Measurements from ENCODE around the gene SLC1A5. TPM values are rescaled to one million over a fixed set of nuclear protein-coding genes. Genes with fewer than 3 reads are reported as not detected.

The SLC1A5 gene
- total and polyA plus RNA-seq, 2 experiments from 2014 or later, result 103 to 272 TPM

DNA sequence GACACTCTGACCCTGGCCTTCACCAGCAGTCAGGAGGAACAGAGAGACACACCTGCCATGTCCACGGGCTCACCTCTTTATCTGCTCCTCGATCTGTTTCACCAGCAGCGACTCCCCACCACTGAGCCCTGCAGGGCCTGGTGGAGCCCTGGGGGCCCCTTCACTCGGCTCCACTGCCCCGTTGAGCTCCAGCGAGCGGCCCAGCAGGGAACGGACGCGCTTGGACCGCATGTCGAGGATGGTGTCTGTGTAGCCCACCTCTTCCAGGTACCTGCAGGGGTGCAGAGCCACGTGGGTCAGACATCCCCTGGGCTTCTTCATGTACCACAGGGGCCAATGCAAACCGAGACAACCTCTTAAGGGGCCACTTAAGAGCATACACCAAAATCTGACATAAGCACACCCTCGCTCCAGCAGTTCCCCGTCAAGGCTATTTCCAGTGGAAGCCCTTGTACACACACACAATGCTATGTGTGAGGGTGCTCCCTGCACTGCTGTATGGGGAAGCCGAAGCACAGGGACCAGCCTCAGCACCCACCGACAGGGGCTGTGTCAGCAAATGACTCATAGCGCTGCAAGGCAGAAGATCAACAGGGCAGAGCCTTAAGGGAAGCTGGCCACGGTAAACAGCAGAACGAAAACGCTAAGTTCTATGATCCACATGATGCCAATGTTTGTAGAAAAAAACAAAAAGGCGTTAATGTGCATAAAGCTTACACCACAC lies 55.3 kb downstream of the SLC1A5 start:
- Histone ChIP-seq H3F3A (replicated peaks; ENCODE audit: low read depth) (peaks cover 3% of the 10 kb centered on the region; the same call in 1 of the 2 replicates), H2AFZ (no peak overlapping the region), H3K79me2 (replicated peaks; ENCODE audit: insufficient read depth) (peaks cover 44% of the 10 kb centered on the region), H3K27me3 (ENCODE audit: insufficient read depth) (no peaks in the 10 kb centered on the region), H3K4me2 (no peak overlapping the region), H3K9me2 (ENCODE audit: insufficient read depth) (no peaks in the 10 kb centered on the region), H3K4me3 (no peak overlapping the region), H3K27ac (ENCODE audit: low read depth) (no peak overlapping the region; the same call in 1 of the 2 replicates), H3K4me1 (ENCODE audit: insufficient read depth) (no peaks in the 10 kb centered on the region), H4K20me1 (replicated peaks; ENCODE audit: insufficient read depth) (peaks cover 28% of the 10 kb centered on the region), H3K36me3 (ENCODE audit: insufficient read depth) (peaks cover 29% of the 10 kb centered on the region)
- ATAC-seq (no peak), DNase-seq (ENCODE audit: low spot score) (no peak)
- Mint-ChIP-seq H3K9me3 (no peaks in the 10 kb centered on the region), H3K27ac (no peak overlapping the region), H3K27me3 (ENCODE audit: insufficient read depth, low read depth, poor library complexity) (peaks cover 5% of the 10 kb centered on the region), H3K36me3 (ENCODE audit: low read depth) (peaks cover 80% of the 10 kb centered on the region), H3K4me3 (no peak overlapping the region), H3K4me1 (peaks cover 2% of the 10 kb centered on the region; the same call in 1 of the 3 replicates)
- no peak for TF ChIP-seq STAT1 (IDR thresholded peaks at IDR 0.05; ENCODE audit: unreplicated experiment)
- TF ChIP-seq, protein P1, sequence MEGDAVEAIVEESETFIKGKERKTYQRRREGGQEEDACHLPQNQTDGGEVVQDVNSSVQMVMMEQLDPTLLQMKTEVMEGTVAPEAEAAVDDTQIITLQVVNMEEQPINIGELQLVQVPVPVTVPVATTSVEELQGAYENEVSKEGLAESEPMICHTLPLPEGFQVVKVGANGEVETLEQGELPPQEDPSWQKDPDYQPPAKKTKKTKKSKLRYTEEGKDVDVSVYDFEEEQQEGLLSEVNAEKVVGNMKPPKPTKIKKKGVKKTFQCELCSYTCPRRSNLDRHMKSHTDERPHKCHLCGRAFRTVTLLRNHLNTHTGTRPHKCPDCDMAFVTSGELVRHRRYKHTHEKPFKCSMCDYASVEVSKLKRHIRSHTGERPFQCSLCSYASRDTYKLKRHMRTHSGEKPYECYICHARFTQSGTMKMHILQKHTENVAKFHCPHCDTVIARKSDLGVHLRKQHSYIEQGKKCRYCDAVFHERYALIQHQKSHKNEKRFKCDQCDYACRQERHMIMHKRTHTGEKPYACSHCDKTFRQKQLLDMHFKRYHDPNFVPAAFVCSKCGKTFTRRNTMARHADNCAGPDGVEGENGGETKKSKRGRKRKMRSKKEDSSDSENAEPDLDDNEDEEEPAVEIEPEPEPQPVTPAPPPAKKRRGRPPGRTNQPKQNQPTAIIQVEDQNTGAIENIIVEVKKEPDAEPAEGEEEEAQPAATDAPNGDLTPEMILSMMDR (conservative IDR thresholded peaks at IDR 0.05; ENCODE audit: low read depth in 2 of 2), result no peak
- TF ChIP-seq, protein P2, sequence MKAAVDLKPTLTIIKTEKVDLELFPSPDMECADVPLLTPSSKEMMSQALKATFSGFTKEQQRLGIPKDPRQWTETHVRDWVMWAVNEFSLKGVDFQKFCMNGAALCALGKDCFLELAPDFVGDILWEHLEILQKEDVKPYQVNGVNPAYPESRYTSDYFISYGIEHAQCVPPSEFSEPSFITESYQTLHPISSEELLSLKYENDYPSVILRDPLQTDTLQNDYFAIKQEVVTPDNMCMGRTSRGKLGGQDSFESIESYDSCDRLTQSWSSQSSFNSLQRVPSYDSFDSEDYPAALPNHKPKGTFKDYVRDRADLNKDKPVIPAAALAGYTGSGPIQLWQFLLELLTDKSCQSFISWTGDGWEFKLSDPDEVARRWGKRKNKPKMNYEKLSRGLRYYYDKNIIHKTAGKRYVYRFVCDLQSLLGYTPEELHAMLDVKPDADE (IDR thresholded peaks at IDR 0.05), result no peak
- no peak for TF ChIP-seq POLR2AphosphoS5 (IDR thresholded peaks at IDR 0.05; ENCODE audit: low read depth)
- TF ChIP-seq NANOG (IDR thresholded peaks at IDR 0.05; ENCODE audit: borderline replicate concordance), result no peak
- no peak for TF ChIP-seq JUNB (IDR thresholded peaks at IDR 0.05; ENCODE audit: unreplicated experiment)
- TF ChIP-seq EZH2phosphoT487 (IDR thresholded peaks at IDR 0.05; ENCODE audit: unreplicated experiment), result no peak
- TF ChIP-seq CREB1 (CRISPR knock-in tag; IDR thresholded peaks at IDR 0.05; ENCODE audit: low read depth), result no peak

DNA sequence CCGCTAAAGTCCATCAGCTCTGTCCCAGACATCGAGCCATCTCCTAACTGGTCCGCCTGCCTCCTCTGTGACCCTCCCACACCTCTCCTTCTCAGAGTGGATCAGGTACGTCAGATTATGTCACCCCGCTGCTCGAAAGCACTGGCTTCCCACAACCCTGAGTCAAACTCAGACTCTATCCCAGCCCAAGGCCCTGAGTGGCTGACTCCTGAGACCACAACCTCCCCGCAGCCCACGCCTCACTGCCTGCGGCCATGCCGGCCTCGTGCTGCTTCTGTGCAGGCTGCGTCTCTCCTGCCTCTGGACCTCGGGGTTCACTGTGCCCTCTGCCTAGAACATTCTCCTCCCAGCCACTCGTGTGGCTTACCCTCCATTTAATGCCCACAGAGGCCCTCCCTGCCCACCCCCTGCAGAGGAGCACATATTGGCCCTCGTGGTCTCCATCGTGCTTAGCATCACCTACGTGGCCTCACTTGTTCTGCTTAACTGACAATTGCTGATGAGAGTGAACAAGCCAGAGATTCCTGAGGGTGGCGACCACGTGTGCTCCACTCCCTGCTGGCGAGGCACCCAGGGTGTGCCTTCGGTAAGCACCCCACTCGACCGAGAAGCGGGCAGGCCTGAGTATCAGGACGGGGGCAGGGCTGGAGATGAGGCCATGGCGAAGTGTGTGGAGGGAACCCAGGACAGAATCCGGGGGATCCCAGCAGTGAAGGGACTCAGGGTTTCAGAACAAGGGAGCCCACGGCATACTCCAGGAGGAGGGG lies 56.0 kb downstream of the SLC1A5 start:
- H3K4me2 ChIP-seq, result no peak overlapping the region
- H3K4me1 ChIP-seq (ENCODE audit: insufficient read depth), result no peaks in the 10 kb centered on the region
- no peaks in the 10 kb centered on the region for H3K9me3 Mint-ChIP-seq
- DNase-seq (ENCODE audit: low spot score) (no peak), ATAC-seq (no peak)
- H3K27ac ChIP-seq (ENCODE audit: low read depth), result no peak overlapping the region
- H3K4me3 ChIP-seq, result no peak overlapping the region
- H3K79me2 ChIP-seq (replicated peaks; ENCODE audit: insufficient read depth), result peaks cover 41% of the 10 kb centered on the region
- H3F3A ChIP-seq (replicated peaks; ENCODE audit: low read depth), result peaks cover 3% of the 10 kb centered on the region; the same call in 1 of the 2 replicates
- H3K4me3 Mint-ChIP-seq, result no peak overlapping the region
- H3K9me2 ChIP-seq (ENCODE audit: insufficient read depth), result no peaks in the 10 kb centered on the region
- H4K20me1 ChIP-seq (replicated peaks; ENCODE audit: insufficient read depth), result peaks cover 27% of the 10 kb centered on the region
- peaks cover 5% of the 10 kb centered on the region for H3K27me3 Mint-ChIP-seq (ENCODE audit: insufficient read depth, low read depth, poor library complexity)
- H3K36me3 ChIP-seq (ENCODE audit: insufficient read depth), result peaks cover 32% of the 10 kb centered on the region
- 0 out of 2 replicates have a peak overlapping the region, but pooled peaks have one; percentile 76 for H3K27ac Mint-ChIP-seq
- H3K36me3 Mint-ChIP-seq (ENCODE audit: low read depth), result peaks cover 75% of the 10 kb centered on the region
- H3K27me3 ChIP-seq (ENCODE audit: insufficient read depth), result no peaks in the 10 kb centered on the region
- H3K4me1 Mint-ChIP-seq, result peaks cover 5% of the 10 kb centered on the region
- no peak overlapping the region for H2AFZ ChIP-seq
- no peak for TF ChIP-seq EZH2phosphoT487 (IDR thresholded peaks at IDR 0.05; ENCODE audit: unreplicated experiment)
- TF ChIP-seq, protein P1 (conservative IDR thresholded peaks at IDR 0.05; ENCODE audit: low read depth in 2 of 2), result no peak
- TF ChIP-seq, protein P2 (IDR thresholded peaks at IDR 0.05), result no peak
- TF ChIP-seq, protein P3, sequence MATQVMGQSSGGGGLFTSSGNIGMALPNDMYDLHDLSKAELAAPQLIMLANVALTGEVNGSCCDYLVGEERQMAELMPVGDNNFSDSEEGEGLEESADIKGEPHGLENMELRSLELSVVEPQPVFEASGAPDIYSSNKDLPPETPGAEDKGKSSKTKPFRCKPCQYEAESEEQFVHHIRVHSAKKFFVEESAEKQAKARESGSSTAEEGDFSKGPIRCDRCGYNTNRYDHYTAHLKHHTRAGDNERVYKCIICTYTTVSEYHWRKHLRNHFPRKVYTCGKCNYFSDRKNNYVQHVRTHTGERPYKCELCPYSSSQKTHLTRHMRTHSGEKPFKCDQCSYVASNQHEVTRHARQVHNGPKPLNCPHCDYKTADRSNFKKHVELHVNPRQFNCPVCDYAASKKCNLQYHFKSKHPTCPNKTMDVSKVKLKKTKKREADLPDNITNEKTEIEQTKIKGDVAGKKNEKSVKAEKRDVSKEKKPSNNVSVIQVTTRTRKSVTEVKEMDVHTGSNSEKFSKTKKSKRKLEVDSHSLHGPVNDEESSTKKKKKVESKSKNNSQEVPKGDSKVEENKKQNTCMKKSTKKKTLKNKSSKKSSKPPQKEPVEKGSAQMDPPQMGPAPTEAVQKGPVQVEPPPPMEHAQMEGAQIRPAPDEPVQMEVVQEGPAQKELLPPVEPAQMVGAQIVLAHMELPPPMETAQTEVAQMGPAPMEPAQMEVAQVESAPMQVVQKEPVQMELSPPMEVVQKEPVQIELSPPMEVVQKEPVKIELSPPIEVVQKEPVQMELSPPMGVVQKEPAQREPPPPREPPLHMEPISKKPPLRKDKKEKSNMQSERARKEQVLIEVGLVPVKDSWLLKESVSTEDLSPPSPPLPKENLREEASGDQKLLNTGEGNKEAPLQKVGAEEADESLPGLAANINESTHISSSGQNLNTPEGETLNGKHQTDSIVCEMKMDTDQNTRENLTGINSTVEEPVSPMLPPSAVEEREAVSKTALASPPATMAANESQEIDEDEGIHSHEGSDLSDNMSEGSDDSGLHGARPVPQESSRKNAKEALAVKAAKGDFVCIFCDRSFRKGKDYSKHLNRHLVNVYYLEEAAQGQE (IDR thresholded peaks at IDR 0.05; ENCODE audit: unreplicated experiment), result no peak
